Measurements from ENCODE around the gene AFDN. TPM values are rescaled to one million over a fixed set of nuclear protein-coding genes. Genes with fewer than 3 reads are reported as not detected.

The AFDN gene
- total RNA-seq, 4 donors from 2014 or later, result 196 to 311 (median 224) TPM

DNA sequence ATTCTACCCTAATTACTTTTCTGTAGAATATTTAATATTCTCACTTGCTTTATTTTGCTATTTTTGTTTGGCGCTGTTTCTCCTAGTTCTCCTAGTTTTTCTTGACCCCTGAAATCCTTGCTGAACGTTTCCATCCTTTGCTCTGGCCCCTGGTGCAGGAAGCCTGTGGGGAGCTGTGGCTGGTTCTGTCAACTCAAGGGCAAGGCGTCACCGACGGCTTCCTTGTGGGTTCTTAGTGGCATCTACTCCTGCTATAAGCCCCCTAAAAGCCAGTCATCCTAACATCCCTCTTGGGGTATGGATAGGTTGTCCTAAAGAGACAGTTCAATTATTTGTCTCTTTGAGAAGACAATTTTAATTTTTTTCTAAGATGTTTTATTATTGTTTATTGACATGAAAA, 133.9 kb downstream of the AFDN start:
- intact Hi-C loops (cut with DNase I), result no loop called here
- DNase-seq, result no peak
- H3K36me3 ChIP-seq, result peaks cover 12 to 17% of the 10 kb centered on the region in 2 donors
- no peaks in the 10 kb centered on the region for H3K27me3 ChIP-seq
- H3K4me1 ChIP-seq, result peaks cover 0 to 8% of the 10 kb centered on the region in 2 donors
- 93% methylated on average over 5 of the region's 5 CpGs for WGBS, 2 donors
- H3K9me3 ChIP-seq, result no peaks in the 10 kb centered on the region
- TF ChIP-seq CTCF (IDR thresholded peaks at IDR 0.05) (no peak), POLR2A (IDR thresholded peaks at IDR 0.05) (no peak)
- no peak overlapping the region for H3K4me3 ChIP-seq (replicated peaks in 1 of 3)
- no peak overlapping the region for H3K27ac ChIP-seq

- no peaks in the 10 kb centered on the region for H3K9me3 ChIP-seq
- no peaks in the 10 kb centered on the region for H3K27me3 ChIP-seq
- no peak overlapping the region for H3K27ac ChIP-seq
- no peak for DNase-seq
- no peak for TF ChIP-seq POLR2A (IDR thresholded peaks at IDR 0.05)
- TF ChIP-seq CTCF (IDR thresholded peaks at IDR 0.05), result no peak
- peaks cover 30 to 31% of the 10 kb centered on the region in 2 donors for H3K36me3 ChIP-seq
- H3K4me3 ChIP-seq (replicated peaks in 1 of 3), result no peak overlapping the region
- WGBS, 2 donors, result 80% methylated on average over 5 of the region's 5 CpGs
- H3K4me1 ChIP-seq, result no peaks in the 10 kb centered on the region
- intact Hi-C loops (cut with DNase I), result no loop called here
Measured at GRCh38 chr6:167962711-167963110, 136.0 kb downstream of the AFDN start.

- TF ChIP-seq CTCF (IDR thresholded peaks at IDR 0.05), result no peak
- TF ChIP-seq POLR2A (IDR thresholded peaks at IDR 0.05), result no peak
- intact Hi-C loops (cut with DNase I), result no loop called here
- H3K27me3 ChIP-seq, result no peaks in the 10 kb centered on the region
- WGBS, 2 donors, result 95 to 100% methylated on average over 8 of the region's 8 CpGs
- DNase-seq, result no peak
- no peak overlapping the region for H3K27ac ChIP-seq
- peaks cover 31 to 33% of the 10 kb centered on the region in 2 donors for H3K36me3 ChIP-seq
- no peak overlapping the region for H3K4me3 ChIP-seq (replicated peaks in 1 of 3)
- H3K4me1 ChIP-seq, result no peaks in the 10 kb centered on the region
- no peaks in the 10 kb centered on the region for H3K9me3 ChIP-seq
Measured at GRCh38 chr6:167963589-167964057, 136.9 kb downstream of the AFDN start.

- no peaks in the 10 kb centered on the region for H3K27me3 ChIP-seq
- 86 to 91% methylated on average over 39 of the region's 39 CpGs for WGBS, 2 donors
- no peaks in the 10 kb centered on the region for H3K4me1 ChIP-seq
- H3K9me3 ChIP-seq, result no peaks in the 10 kb centered on the region
- peaks cover 48 to 55% of the 10 kb centered on the region in 2 donors for H3K36me3 ChIP-seq
- DNase-seq, result no peak
- no peak overlapping the region for H3K27ac ChIP-seq
- H3K4me3 ChIP-seq (replicated peaks in 1 of 3), result no peak overlapping the region
- intact Hi-C loops (cut with DNase I), result no loop called here
- TF ChIP-seq POLR2A (IDR thresholded peaks at IDR 0.05) (no peak), CTCF (IDR thresholded peaks at IDR 0.05) (no peak)
Measured at GRCh38 chr6:167965592-167966539, 139.2 kb downstream of the AFDN start.

DNA sequence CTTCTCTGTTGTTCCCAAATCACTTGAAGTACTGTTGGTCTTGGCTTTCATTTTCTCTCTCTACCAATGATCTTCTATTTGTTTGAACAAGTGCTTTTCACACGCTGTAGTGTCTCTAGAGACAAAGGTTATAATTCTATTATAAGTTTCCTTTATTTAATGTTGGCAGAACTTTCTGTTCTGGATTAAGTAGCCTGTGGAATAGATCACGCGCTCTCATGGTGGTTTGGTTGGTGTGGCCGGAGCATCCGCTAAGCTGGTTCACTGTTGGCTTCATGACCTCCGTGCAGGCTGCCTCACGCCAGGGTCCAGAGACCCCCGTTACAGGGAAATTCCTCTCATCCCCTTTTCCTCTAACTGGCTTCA, 139.8 kb downstream of the AFDN start:
- Histone ChIP-seq H3K4me3 (replicated peaks in 1 of 3) (no peak overlapping the region), H3K9me3 (no peaks in the 10 kb centered on the region), H3K27ac (no peak overlapping the region), H3K4me1 (no peaks in the 10 kb centered on the region), H3K36me3 (peaks cover 48 to 58% of the 10 kb centered on the region in 2 donors), H3K27me3 (no peaks in the 10 kb centered on the region)
- no peak for TF ChIP-seq CTCF (IDR thresholded peaks at IDR 0.05)
- no peak for TF ChIP-seq POLR2A (IDR thresholded peaks at IDR 0.05)
- 88 to 90% methylated on average over 8 of the region's 8 CpGs for WGBS, 2 donors
- DNase-seq, result no peak
- intact Hi-C loops (cut with DNase I), result no loop called here

Measured in thyroid gland (tissue), 4 donors.